GM18507 (cell line): ENCODE measurements around the gene SNX14.
"Not testable (repeated sequence)": the region's sequence is repeated elsewhere in the genome, so short reads cannot be mapped to it uniquely, and the experiment has no call there.

ENCODE experiments used
- DNase-seq: peaks from one replicate; pipeline ENCODE4 v3.0.0; 2011; ENCODE audit warnings: low read depth; ENCODE audit not compliant: insufficient read length; ENCODE audit errors: extremely low spot score
- FAIRE-seq: peaks from 2 replicates; lab custom pipeline; 2011; peaks lifted over from hg19 to GRCh38; lab: Jason Lieb, UNC

SNX14 gene

DNA sequence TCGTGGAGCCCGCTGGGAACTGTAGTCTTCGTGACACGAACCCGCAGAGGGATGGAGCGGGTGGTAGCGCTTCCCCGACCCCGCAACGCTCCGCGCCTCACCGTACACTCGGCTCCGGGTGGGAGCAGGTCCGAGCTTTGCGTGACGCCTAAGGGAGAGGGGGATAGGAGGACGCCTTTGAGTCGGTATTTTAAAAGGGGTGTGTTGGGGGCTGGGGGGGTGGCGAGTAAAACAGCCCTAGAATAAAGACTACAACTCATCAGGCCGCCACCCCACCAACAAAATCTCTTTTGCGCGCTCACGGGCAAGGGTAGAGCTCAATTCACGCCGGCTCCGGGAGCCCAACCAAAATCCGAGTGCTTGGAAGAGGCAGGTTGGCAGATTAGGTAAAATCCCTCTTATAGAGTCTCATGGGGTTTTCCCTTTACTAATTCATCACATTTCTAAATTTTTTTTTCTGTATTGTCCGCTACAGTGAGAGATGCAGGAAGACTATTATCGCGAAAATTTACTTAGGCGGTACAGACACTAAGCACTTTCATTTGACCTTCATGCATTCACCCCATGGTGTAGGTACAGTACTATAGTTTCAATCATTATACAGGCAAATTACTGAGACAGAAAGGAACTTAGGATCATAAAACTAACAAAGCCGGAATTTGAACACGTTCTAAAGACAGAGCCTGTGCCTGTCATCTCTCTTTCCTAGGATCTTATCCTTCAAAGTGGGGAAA, 706 bp upstream of the SNX14 start:
- no peak for DNase-seq
- peak; percentile 73 for FAIRE-seq

- no peak for FAIRE-seq
- no peak for DNase-seq
These were observed 1.6 kb downstream of the SNX14 start for GRCh38 chr6:85592033-85592432.

- FAIRE-seq (no peak), DNase-seq (no peak)
These were observed 2.5 kb downstream of the SNX14 start for GRCh38 chr6:85591207-85591606.

- FAIRE-seq (no peak), DNase-seq (no peak)
These were observed 7.9 kb downstream of the SNX14 start for GRCh38 chr6:85585741-85586140.

GRCh38 chr6:85582832-85583231, 10.8 kb downstream of the SNX14 start:
- not testable (repeated sequence) for FAIRE-seq, DNase-seq

GRCh38 chr6:85581572-85581971, 12.1 kb downstream of the SNX14 start:
- FAIRE-seq (no peak), DNase-seq (no peak)

DNA sequence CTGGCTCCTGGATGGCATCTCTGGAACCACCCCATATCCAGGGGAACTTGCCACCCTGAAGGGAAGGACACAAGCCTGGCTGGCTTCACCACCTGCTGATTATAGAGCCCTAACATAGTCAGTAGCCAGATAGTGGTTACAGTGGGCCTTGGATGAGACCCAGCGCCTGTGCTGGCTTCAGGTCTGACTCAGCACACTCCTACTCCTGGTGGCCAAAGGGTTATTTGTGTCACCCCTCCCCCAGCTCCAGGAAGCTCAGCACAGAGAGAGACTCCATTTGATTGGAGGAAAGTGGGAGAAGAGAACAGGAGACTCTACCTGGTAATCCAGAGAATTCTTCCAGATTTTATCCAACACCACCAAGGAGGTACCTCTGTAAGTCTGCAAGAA, 12.8 kb downstream of the SNX14 start:
- FAIRE-seq = no peak

DNA sequence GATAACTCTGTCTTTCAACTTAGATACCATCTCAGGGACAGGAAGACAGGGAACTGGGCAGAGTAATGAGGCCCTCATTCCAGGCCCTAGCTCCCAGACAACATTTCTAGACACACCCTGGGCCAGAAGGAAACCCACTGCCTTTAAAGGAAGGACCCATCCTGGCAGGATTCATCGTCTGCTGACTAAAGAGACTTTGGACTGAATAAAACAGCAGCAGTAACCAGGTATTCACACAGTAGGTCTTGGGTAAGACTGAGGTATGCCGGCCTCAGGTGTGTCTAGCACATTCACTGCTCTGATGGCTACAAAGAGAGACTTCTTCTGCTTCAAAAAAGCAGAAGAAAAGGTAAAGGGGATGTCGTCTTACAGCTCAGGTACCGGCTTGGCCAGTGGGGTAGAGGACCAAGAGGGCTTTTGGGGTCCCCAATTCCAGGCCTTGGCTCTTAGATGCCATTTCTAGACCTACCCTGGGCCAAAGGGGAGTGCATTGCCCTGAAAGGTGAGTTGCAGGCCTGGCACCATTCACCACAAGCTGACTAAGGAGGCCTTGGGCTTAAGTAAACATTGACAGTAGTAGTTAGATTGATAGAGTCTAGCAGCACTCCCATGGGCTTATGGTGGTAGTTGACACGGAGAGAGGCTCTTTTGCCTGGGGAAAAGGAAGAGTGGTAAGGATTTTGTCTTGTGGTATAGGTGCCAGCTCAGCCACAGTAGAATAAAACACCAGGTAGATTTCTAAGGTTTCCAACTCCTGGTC, 13.4 kb downstream of the SNX14 start:
- FAIRE-seq = no peak
- no peak for DNase-seq

More for the DNA sequence above, 12.8 kb downstream of the SNX14 start:
- no peak for DNase-seq

DNA sequence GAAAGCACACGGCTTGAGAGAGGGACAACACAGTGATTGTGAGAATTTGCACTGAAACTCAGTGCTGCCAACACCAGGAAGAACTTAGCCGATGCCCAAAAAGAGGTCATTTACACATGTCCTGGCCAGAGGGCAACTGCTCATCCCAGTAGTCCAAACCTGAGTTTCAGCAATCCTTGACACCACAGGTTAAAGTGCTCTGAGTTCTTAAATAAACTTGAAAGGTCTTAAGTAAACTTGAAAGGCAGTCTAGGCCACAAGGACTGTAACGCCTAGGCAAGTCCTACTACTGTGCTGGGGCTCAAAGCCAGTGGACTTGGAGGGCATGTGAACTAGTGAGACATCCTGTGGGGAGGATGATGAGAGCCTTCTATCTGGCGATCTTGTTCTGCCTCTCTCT, 14.1 kb downstream of the SNX14 start:
- DNase-seq = no peak
- FAIRE-seq = no peak

DNA sequence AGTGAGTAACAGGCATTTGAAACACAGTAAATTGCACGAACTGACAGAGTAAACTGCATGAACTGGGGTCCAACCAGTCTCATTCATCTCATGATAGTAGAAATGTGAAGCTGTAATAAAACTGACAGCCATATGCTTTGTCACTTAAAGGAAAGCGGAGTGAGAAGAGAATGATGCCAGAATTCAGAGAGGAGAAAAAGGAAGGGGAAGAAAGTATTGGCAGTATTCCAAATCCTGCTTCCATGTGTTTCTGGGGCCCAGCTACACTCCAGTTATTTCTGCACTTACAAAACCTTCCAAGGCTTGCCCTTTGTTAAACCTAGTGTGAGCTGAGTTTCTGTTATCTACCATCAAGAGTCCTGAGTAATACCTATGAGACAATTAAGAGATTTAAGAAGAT, 17.2 kb downstream of the SNX14 start:
- DNase-seq (no peak), FAIRE-seq (no peak)

DNA sequence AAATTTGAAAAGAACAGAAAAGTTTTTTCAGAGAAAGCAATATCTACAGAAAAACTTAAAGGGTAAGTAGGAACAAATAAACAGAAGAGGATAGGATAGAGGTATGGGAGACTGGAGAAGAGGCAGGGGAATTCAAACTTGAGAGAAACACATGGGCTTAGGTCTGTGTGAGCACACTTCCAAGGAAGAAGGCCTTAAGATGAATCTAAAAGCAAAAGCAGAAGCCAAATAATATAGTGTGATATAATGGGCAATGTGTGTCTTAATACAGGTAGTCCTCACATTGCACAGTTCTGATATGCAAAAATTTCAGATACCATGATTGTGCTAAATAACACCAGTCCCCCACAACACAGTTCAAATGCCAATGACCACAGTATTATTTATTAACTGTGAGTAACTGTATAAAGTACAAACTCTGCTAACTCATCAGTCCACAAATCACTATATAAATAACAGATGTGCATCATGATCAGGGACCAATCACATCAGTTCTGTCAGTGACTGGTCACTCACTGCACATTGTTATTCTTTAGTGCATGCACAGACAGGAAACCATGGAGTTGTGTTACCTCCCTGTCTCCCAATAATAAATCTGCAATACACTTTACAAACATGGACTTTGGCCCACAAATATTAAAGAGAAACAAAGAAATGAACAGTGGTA, 18.6 kb downstream of the SNX14 start:
- peak; percentile 64 for FAIRE-seq
- no peak for DNase-seq

DNA sequence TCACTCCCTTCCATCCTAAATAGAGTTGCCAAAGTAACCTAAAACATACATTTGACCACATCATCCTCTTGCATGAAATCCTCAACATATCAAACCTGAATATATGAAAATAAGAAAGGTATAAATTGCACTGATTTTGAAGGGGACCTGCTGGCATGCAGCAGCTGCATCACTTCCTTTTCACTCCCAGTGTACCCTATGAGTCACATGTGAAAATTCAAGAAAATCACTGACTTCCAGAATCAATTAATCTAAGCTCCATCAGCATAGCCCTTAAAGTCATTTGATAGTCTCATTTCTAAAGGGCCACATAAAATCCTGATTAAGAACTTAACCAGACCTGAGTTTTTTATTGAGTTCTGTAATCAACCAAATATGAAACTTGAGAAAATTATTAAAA, 24.3 kb downstream of the SNX14 start:
- DNase-seq (no peak), FAIRE-seq (no peak)

DNA sequence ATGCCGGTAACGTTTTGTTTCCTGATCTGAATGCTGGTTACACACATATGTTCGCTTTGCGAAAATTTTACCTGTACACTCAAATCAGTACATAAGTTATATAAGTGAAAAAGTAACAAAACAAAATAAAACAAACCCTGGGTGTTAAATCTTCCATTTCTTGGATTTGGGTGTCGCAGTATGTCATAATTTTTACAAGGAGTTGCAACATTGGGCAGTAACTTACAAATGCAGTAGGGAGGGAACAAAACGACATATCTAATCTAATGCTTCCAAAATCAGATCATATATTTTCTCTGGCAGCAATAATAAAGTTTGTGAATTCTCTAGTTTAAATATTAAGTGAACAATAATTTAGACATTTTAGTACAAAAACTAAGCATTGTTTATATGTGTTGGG, 25.2 kb downstream of the SNX14 start:
- no peak for DNase-seq
- no peak for FAIRE-seq

- FAIRE-seq = no peak
- no peak for DNase-seq
These were observed 27.9 kb downstream of the SNX14 start for GRCh38 chr6:85565736-85566135.

GRCh38 chr6:85564223-85564622, 29.4 kb downstream of the SNX14 start:
- not testable (repeated sequence) for FAIRE-seq, DNase-seq

- no peak for FAIRE-seq
- no peak for DNase-seq
These were observed 31.8 kb downstream of the SNX14 start for GRCh38 chr6:85561750-85562357.

GRCh38 chr6:85556992-85557668, 36.5 kb downstream of the SNX14 start:
- DNase-seq (no peak), FAIRE-seq (no peak)

- no peak for FAIRE-seq
- DNase-seq = no peak
These were observed 41.0 kb downstream of the SNX14 start for GRCh38 chr6:85552652-85553051.

DNA sequence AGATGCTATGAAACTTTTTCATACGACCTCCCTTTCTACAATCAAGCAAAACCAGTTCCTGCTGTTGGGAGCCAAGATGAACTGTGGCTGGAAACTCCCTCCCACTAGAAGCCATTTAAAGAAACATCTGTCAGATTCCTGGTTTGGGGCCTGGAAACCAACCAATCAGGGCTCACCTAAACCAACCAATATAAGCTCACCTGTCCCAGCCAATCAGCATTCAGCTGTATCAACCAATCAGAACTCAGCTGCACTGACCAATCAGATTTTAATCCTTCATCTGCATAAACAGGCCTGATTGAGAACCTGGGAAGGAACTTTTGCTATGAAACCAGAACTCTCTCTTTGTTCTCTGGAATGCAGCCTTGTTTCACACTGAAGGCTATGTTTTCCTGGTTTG, 42.4 kb downstream of the SNX14 start:
- DNase-seq = no peak
- FAIRE-seq = no peak

DNA sequence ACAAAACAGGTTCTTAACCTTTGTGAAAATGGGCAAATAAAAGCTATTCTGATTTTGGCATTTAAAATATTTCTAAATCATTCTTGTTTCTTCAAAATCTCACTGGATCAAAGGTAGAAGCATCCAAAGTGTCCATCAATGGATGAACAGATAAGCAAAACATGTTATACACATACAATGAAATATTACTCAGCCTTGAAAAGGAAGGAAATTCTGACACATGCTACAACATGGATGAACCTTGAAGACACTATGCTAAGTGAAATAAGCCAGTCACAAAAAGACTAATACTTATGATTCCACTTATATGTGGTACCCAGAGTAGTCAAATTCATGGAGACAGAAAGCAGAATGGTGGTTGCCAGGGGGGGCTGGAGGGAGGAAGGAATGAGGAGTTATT, 45.9 kb downstream of the SNX14 start:
- no peak for FAIRE-seq

More for the DNA sequence above, 45.9 kb downstream of the SNX14 start:
- no peak for DNase-seq
